Measurements from ENCODE around the gene MYO3B. TPM values are rescaled to one million over a fixed set of nuclear protein-coding genes. Genes with fewer than 3 reads are reported as not detected.

The MYO3B gene
- total and polyA plus RNA-seq, 2 donors (not counting 1 experiment from before 2014, with no cell fraction given): not detected

DNA sequence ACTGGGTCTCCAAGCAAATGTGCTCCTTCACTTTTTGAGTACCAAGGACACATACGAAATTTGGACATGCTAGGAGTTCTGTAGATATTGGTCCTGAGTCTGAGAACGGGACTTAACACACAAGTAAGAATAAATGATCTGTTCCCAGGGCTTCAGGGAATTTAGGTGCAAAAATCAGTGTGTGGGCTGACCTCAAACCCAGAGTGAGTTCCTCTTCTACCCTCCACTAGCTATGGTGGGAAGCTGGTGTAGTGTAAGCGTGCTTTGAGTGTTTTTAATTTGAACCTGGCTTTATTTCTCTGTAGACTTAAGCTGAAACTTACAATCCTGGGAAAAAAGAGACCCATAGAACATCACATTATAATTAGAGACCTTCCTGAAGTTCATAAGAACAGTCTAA is 50.5 kb downstream of the MYO3B start:
- TF ChIP-seq EZH2 (IDR thresholded peaks at IDR 0.05; ENCODE audit: borderline replicate concordance, insufficient read depth, low read depth, low read length, poor library complexity, severe bottlenecking): no peak
- TF ChIP-seq, protein P1, sequence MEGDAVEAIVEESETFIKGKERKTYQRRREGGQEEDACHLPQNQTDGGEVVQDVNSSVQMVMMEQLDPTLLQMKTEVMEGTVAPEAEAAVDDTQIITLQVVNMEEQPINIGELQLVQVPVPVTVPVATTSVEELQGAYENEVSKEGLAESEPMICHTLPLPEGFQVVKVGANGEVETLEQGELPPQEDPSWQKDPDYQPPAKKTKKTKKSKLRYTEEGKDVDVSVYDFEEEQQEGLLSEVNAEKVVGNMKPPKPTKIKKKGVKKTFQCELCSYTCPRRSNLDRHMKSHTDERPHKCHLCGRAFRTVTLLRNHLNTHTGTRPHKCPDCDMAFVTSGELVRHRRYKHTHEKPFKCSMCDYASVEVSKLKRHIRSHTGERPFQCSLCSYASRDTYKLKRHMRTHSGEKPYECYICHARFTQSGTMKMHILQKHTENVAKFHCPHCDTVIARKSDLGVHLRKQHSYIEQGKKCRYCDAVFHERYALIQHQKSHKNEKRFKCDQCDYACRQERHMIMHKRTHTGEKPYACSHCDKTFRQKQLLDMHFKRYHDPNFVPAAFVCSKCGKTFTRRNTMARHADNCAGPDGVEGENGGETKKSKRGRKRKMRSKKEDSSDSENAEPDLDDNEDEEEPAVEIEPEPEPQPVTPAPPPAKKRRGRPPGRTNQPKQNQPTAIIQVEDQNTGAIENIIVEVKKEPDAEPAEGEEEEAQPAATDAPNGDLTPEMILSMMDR (IDR thresholded peaks at IDR 0.05): no peak
- intact Hi-C loops (cut with micrococcal nuclease): no loop called here
- POLR2A ChIA-PET: no interaction called here

DNA sequence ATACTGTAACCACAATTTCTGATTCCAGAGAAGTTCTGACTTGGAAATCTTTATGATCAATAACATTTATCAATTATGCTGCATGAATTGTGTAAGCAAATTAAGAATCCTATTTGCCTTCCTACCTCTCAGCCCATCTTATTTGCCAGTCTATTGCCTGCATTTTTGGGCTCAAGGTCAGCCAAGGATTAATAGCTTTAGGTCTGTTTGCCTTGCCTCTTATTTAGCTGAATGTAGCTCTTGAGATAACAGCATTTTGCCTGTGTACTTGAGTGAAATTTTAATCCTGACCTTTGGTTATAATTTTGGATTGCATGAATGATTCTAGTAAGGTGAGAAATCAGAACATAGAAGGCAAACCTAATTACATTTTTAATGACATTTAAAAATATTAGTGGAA is 51.2 kb downstream of the MYO3B start:
- H3K27me3 Mint-ChIP-seq: no peaks in the 10 kb centered on the region
- no peak for TF ChIP-seq EZH2 (IDR thresholded peaks at IDR 0.05; ENCODE audit: borderline replicate concordance, insufficient read depth, low read depth, low read length, poor library complexity, severe bottlenecking)
- TF ChIP-seq, protein P1 (IDR thresholded peaks at IDR 0.05): no peak
- no peak overlapping the region for H3K27ac Mint-ChIP-seq
- Histone ChIP-seq H3K79me2 (ENCODE audit: control insufficient read depth, insufficient read depth, low read length) (no peaks in the 10 kb centered on the region), H3K9ac (ENCODE audit: low read length) (no peak overlapping the region), H3K4me1 (ENCODE audit: control insufficient read depth in 2 of 2, insufficient read depth in 2 of 2, low read length in 2 of 2) (no peaks in the 10 kb centered on the region), H3K36me3 (replicated peaks in 1 of 2; ENCODE audit: control extremely low read depth in 1 of 2, control insufficient read depth in 1 of 2, extremely low read depth in 1 of 2, insufficient read depth in 2 of 2, low read length in 1 of 2) (no peaks in the 10 kb centered on the region), H2AFZ (ENCODE audit: insufficient read depth, low read depth, low read length, poor library complexity, severe bottlenecking) (no peak overlapping the region), H3K27ac (ENCODE audit: low read length in 2 of 2) (no peak overlapping the region), H3K27me3 (replicated peaks in 1 of 4; ENCODE audit: control extremely low read depth in 1 of 4, control insufficient read depth in 3 of 4, insufficient read depth in 4 of 4, low read length in 3 of 4) (peaks cover 0 to 4% (median 0%) of the 10 kb centered on the region in 4 experiments), H4K20me1 (ENCODE audit: control insufficient read depth, insufficient read depth, low read length, poor library complexity, severe bottlenecking) (no peaks in the 10 kb centered on the region), H3K9me3 (ENCODE audit: control extremely low read depth in 1 of 3, control insufficient read depth in 2 of 3, insufficient read depth in 1 of 3, low read length in 2 of 3) (no peaks in the 10 kb centered on the region), H3K4me2 (replicated peaks; ENCODE audit: low read depth, low read length, poor library complexity, severe bottlenecking) (no peak overlapping the region), H3K4me3 (ENCODE audit: control extremely low read depth in 1 of 5, extremely low read depth in 1 of 5, insufficient read depth in 1 of 5, low read depth in 2 of 5, low read length in 4 of 5) (no peak overlapping the region)
- no peak overlapping the region for H3K4me3 Mint-ChIP-seq
- no peak for ATAC-seq (ENCODE audit: low read depth)
- H3K4me1 Mint-ChIP-seq: peaks cover 2% of the 10 kb centered on the region
- DNase-seq: no peak
- H3K9me3 Mint-ChIP-seq (ENCODE audit: insufficient read depth): no peaks in the 10 kb centered on the region
- ChIA-PET CTCF (no interaction called here), POLR2A (no interaction called here)
- intact Hi-C loops (cut with micrococcal nuclease): no loop called here

More for the DNA sequence above, 50.5 kb downstream of the MYO3B start:
- 67% methylated on average over 2 of the region's 3 CpGs for WGBS (ENCODE audit: insufficient coverage)
- no peak overlapping the region for H3K4me2 ChIP-seq (replicated peaks; ENCODE audit: low read depth, low read length, poor library complexity, severe bottlenecking)
- H3K4me3 ChIP-seq (ENCODE audit: control extremely low read depth in 1 of 5, extremely low read depth in 1 of 5, insufficient read depth in 1 of 5, low read depth in 2 of 5, low read length in 4 of 5): no peak overlapping the region
- Mint-ChIP-seq H3K27me3 (no peaks in the 10 kb centered on the region), H3K4me3 (no peak overlapping the region), H3K9me3 (ENCODE audit: insufficient read depth) (no peaks in the 10 kb centered on the region), H3K4me1 (peaks cover 2% of the 10 kb centered on the region), H3K27ac (no peak overlapping the region)
- H3K79me2 ChIP-seq (ENCODE audit: control insufficient read depth, insufficient read depth, low read length): no peaks in the 10 kb centered on the region
- no peak overlapping the region for H3K27ac ChIP-seq (ENCODE audit: low read length in 2 of 2)
- no peaks in the 10 kb centered on the region for H3K36me3 ChIP-seq (replicated peaks in 1 of 2; ENCODE audit: control extremely low read depth in 1 of 2, control insufficient read depth in 1 of 2, extremely low read depth in 1 of 2, insufficient read depth in 2 of 2, low read length in 1 of 2)
- H4K20me1 ChIP-seq (ENCODE audit: control insufficient read depth, insufficient read depth, low read length, poor library complexity, severe bottlenecking): no peaks in the 10 kb centered on the region
- H2AFZ ChIP-seq (ENCODE audit: insufficient read depth, low read depth, low read length, poor library complexity, severe bottlenecking): no peak overlapping the region
- H3K27me3 ChIP-seq (replicated peaks in 1 of 4; ENCODE audit: control extremely low read depth in 1 of 4, control insufficient read depth in 3 of 4, insufficient read depth in 4 of 4, low read length in 3 of 4): peaks cover 0 to 4% (median 0%) of the 10 kb centered on the region in 4 experiments
- CTCF ChIA-PET: no interaction called here
- H3K9ac ChIP-seq (ENCODE audit: low read length): no peak overlapping the region
- no peak for ATAC-seq (ENCODE audit: low read depth)
- no peaks in the 10 kb centered on the region for H3K4me1 ChIP-seq (ENCODE audit: control insufficient read depth in 2 of 2, insufficient read depth in 2 of 2, low read length in 2 of 2)
- H3K9me3 ChIP-seq (ENCODE audit: control extremely low read depth in 1 of 3, control insufficient read depth in 2 of 3, insufficient read depth in 1 of 3, low read length in 2 of 3): no peaks in the 10 kb centered on the region
- no peak for DNase-seq

Measured in B cell (primary cell).